ENCODE results near the gene CLCF1.

DNA sequence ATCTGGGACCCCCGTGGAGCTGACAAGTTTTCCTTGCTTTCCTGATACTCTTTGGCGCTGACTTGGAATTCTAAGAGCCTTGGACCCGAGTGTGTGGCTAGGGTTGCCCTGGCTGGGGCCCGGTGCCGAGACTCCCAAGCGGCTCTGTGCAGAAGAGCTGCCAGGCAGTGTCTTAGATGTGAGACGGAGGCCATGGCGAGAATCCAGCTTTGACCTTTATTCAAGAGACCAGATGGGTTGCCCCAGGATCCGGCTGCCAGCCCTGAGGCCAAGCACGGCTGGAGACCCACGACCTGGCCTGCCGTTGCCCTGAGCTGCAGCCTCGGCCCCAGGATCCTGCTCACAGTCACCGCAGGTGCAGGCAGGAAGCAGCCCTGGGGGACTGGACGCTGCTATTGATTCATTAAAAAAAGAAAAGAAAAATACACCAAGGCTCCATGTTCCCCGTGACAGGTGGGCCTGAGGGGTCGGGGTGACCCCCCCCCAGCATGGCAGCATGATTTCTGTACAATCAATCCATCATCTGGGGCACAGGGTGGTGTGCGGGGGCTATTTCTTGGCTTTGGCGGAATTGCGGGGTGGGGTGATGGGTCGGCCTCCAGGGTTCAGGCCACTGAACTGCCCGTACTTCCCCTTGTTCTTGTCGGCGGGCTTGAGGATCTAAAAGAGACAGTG, 24.7 kb upstream of the CLCF1 start:
- TF ChIP-seq POLR2AphosphoS5 (IDR thresholded peaks at IDR 0.05) (no peak), CTCF (IDR thresholded peaks at IDR 0.05) (no peak), POLR2A (IDR thresholded peaks at IDR 0.05) (no peak)
